ENCODE results near the gene ZSCAN21.

Gene ZSCAN21

GRCh38 chr7:100024020-100024619 is 25.5 kb upstream of the ZSCAN21 start:
- DNase-seq (ENCODE audit: insufficient read length, low spot score) (no peak), FAIRE-seq (no peak)

- FAIRE-seq, result no peak
Observed at GRCh38 chr7:100027197-100027596, 22.4 kb upstream of the ZSCAN21 start.

GRCh38 chr7:100029596-100029995 is 20.0 kb upstream of the ZSCAN21 start:
- DNase-seq (ENCODE audit: insufficient read length, low spot score), result no peak
- no peak for FAIRE-seq

More at GRCh38 chr7:100027197-100027596, 22.4 kb upstream of the ZSCAN21 start:
- DNase-seq (ENCODE audit: insufficient read length, low spot score), result no peak

- DNase-seq (ENCODE audit: insufficient read length, low spot score) (no peak), FAIRE-seq (no peak)
Observed at GRCh38 chr7:100033526-100033925, 16.0 kb upstream of the ZSCAN21 start.

- no peak for FAIRE-seq
- no peak for DNase-seq (ENCODE audit: insufficient read length, low spot score)
Observed at GRCh38 chr7:100034871-100035510, 14.6 kb upstream of the ZSCAN21 start.

GRCh38 chr7:100035876-100036275 is 13.7 kb upstream of the ZSCAN21 start:
- FAIRE-seq (no peak), DNase-seq (ENCODE audit: insufficient read length, low spot score) (no peak)

GRCh38 chr7:100038326-100038725 is 11.2 kb upstream of the ZSCAN21 start:
- DNase-seq (ENCODE audit: insufficient read length, low spot score) (no peak), FAIRE-seq (no peak)

- FAIRE-seq, result no peak
- DNase-seq (ENCODE audit: insufficient read length, low spot score), result no peak
Observed at GRCh38 chr7:100040575-100040974, 9.0 kb upstream of the ZSCAN21 start.

- FAIRE-seq, result no peak
- DNase-seq (ENCODE audit: insufficient read length, low spot score), result no peak
Observed at GRCh38 chr7:100044718-100045117, 4.9 kb upstream of the ZSCAN21 start.

- DNase-seq (ENCODE audit: insufficient read length, low spot score) (no peak), FAIRE-seq (no peak)
Observed at GRCh38 chr7:100048680-100049079, 894 bp upstream of the ZSCAN21 start.

- FAIRE-seq, result no peak
Observed at GRCh38 chr7:100051611-100052010, 2.0 kb downstream of the ZSCAN21 start.

GRCh38 chr7:100053215-100053614 is 3.6 kb downstream of the ZSCAN21 start:
- DNase-seq (ENCODE audit: insufficient read length, low spot score) (peak; percentile 33), FAIRE-seq (no peak)

More at GRCh38 chr7:100051611-100052010, 2.0 kb downstream of the ZSCAN21 start:
- DNase-seq (ENCODE audit: insufficient read length, low spot score), result no peak

- no peak for DNase-seq (ENCODE audit: insufficient read length, low spot score)
- FAIRE-seq, result no peak
Observed at GRCh38 chr7:100057006-100057405, 7.4 kb downstream of the ZSCAN21 start.

- DNase-seq (ENCODE audit: insufficient read length, low spot score) (no peak), FAIRE-seq (no peak)
Observed at GRCh38 chr7:100059251-100059739, 9.7 kb downstream of the ZSCAN21 start.

- DNase-seq (ENCODE audit: insufficient read length, low spot score), result no peak
- FAIRE-seq, result no peak
Observed at GRCh38 chr7:100061518-100062193, 12.1 kb downstream of the ZSCAN21 start.

GRCh38 chr7:100063376-100063775 is 13.8 kb downstream of the ZSCAN21 start:
- FAIRE-seq, result no peak
- no peak for DNase-seq (ENCODE audit: insufficient read length, low spot score)

GRCh38 chr7:100064162-100064561 is 14.6 kb downstream of the ZSCAN21 start:
- FAIRE-seq, result no peak
- no peak for DNase-seq (ENCODE audit: insufficient read length, low spot score)

GRCh38 chr7:100065452-100066186 is 16.0 kb downstream of the ZSCAN21 start:
- DNase-seq (ENCODE audit: insufficient read length, low spot score) (no peak), FAIRE-seq (no peak)

- FAIRE-seq (no peak), DNase-seq (ENCODE audit: insufficient read length, low spot score) (no peak)
Observed at GRCh38 chr7:100066953-100067352, 17.4 kb downstream of the ZSCAN21 start.

- DNase-seq (ENCODE audit: insufficient read length, low spot score), result no peak
- FAIRE-seq, result no peak
Observed at GRCh38 chr7:100069991-100070390, 20.4 kb downstream of the ZSCAN21 start.
